Keratinocyte (primary cell): ENCODE results near the gene ACSM2B. TPM values are rescaled to one million over a fixed set of nuclear protein-coding genes. Genes with fewer than 3 reads are reported as not detected.
"Not testable (repeated sequence)": the region's sequence is repeated elsewhere in the genome, so short reads cannot be mapped to it uniquely, and the experiment has no call there.

Experiments
- DNase-seq: peaks from one replicate; pipeline ENCODE4 v3.0.0-alpha.2; 2011; ENCODE audit warnings: low read depth, missing footprints, low spot score
- FAIRE-seq: peaks from 2 replicates; lab custom pipeline; 2011; peaks lifted over from hg19 to GRCh38; lab: Jason Lieb, UNC
- H2AFZ ChIP-seq: 2 replicates; pipeline ENCODE4 v1.6.0; 2012; ENCODE audit warnings: low read length, control low read depth, inconsistent platforms; ENCODE audit not compliant: control insufficient read depth
- H3K27ac ChIP-seq: 2 replicates; pipeline ENCODE4 v1.5.1; 2011; ENCODE audit warnings: low read length; ENCODE audit not compliant: control insufficient read depth, insufficient read depth
- H3K27me3 ChIP-seq: 3 replicates; pipeline ENCODE4 v1.6.0; 2011; ENCODE audit warnings: low read length; ENCODE audit not compliant: control insufficient read depth, insufficient read depth; ENCODE audit errors: extremely low read depth
- H3K36me3 ChIP-seq, 2 experiments: 2 replicates in 1 of 2; 3 replicates in 1 of 2; pipeline ENCODE4 v1.5.1; 2011; ENCODE audit warnings: low read length in 2 of 2, mild to moderate bottlenecking in 1 of 2; ENCODE audit not compliant: control insufficient read depth in 2 of 2, insufficient read depth in 2 of 2; ENCODE audit errors: extremely low read depth in 1 of 2
- H3K4me1 ChIP-seq: 3 replicates; pipeline ENCODE4 v1.5.1; 2011; ENCODE audit warnings: low read length; ENCODE audit not compliant: control insufficient read depth, insufficient read depth; ENCODE audit errors: extremely low read depth
- H3K4me2 ChIP-seq: 3 replicates; pipeline ENCODE4 v1.6.0; 2011; ENCODE audit warnings: low read depth, low read length; ENCODE audit not compliant: control insufficient read depth, insufficient read depth; ENCODE audit errors: extremely low read depth
- H3K4me3 ChIP-seq, 3 experiments: fragments of 200-600 bp in 1 of 3; sonication (generic) in 1 of 3; 2 replicates in 2 of 3; 3 replicates in 1 of 3; pipeline ENCODE4 v1.5.1; 2011 to 2016; ENCODE audit warnings: low read length in 3 of 3, mild to moderate bottlenecking in 3 of 3, control low read depth in 2 of 3, inconsistent platforms in 1 of 3, low read depth in 1 of 3, mixed read lengths in 1 of 3, mixed run types in 1 of 3, moderate library complexity in 1 of 3; ENCODE audit not compliant: control insufficient read depth in 2 of 3, insufficient read depth in 2 of 3; ENCODE audit errors: extremely low read depth in 1 of 3
- H3K79me2 ChIP-seq: 2 replicates; pipeline ENCODE4 v1.6.0; 2012; ENCODE audit warnings: low read length; ENCODE audit not compliant: control insufficient read depth, insufficient read depth
- H3K9ac ChIP-seq: 3 replicates; pipeline ENCODE4 v1.6.0; 2011; ENCODE audit warnings: low read length; ENCODE audit not compliant: control insufficient read depth, insufficient read depth; ENCODE audit errors: extremely low read depth
- H3K9me1 ChIP-seq: 3 replicates; pipeline ENCODE4 v1.6.0; 2011; ENCODE audit warnings: low read length; ENCODE audit not compliant: control insufficient read depth, insufficient read depth; ENCODE audit errors: extremely low read depth
- H3K9me3 ChIP-seq: 2 replicates; pipeline ENCODE4 v1.5.1; 2012; ENCODE audit warnings: low read depth, low read length; ENCODE audit not compliant: control insufficient read depth
- H4K20me1 ChIP-seq: 3 replicates; pipeline ENCODE4 v1.6.0; 2011; ENCODE audit warnings: low read length; ENCODE audit not compliant: control insufficient read depth, insufficient read depth; ENCODE audit errors: extremely low read depth
- EZH2 ChIP-seq: IDR thresholded peaks from one replicate; pipeline ENCODE4 v1.6.1; 2012; ENCODE audit warnings: inconsistent platforms, mild to moderate bottlenecking, low read length, moderate library complexity
- dilution Hi-C: fragments of 300-500 bp; cut with MboI; formaldehyde crosslinking; loops from one replicate; pipeline ENCODE4 v1.7.0; 2020; ENCODE audit warnings: low sequenced_read_pairs; ENCODE audit not compliant: extremely low pct_ligation_motif_present
- polyA plus RNA-seq, 5 experiments: library from polyadenylated mRNA; depleted of rRNA in 3 of 5; stranded (reverse) in 3 of 5; stranded (forward) in 1 of 5; unstranded in 1 of 5; fragments of >200 nt; gene quantifications; 1 replicate in 1 of 5; 2 replicates in 3 of 5; 3 replicates in 1 of 5; pipeline versions ENCODE4 v1.2.1 to v1.2.3, GENCODE V29; 2011 to 2012; ENCODE audit warnings: missing spikeins in 2 of 5, low read depth in 1 of 5, low replicate concordance in 1 of 5
- TF ChIP-seq, protein P1 (sequence below), 3 experiments: IDR thresholded peaks in 1 of 3; conservative IDR thresholded peaks in 1 of 3; optimal IDR thresholded peaks in 1 of 3; 2 replicates in 2 of 3; 3 replicates in 1 of 3; pipeline versions ENCODE3 to v1.5.1; 2011; ENCODE audit warnings: low read length in 3 of 3, mild to moderate bottlenecking in 3 of 3, moderate library complexity in 2 of 3, control low read depth in 1 of 3, inconsistent platforms in 1 of 3; ENCODE audit not compliant: insufficient read depth in 2 of 3; ENCODE audit errors: extremely low read depth in 1 of 3

The ACSM2B gene
- polyA plus RNA-seq, 1 donor (not counting 4 experiments of a cell fraction or from before 2014, with no cell fraction given), result not detected

DNA sequence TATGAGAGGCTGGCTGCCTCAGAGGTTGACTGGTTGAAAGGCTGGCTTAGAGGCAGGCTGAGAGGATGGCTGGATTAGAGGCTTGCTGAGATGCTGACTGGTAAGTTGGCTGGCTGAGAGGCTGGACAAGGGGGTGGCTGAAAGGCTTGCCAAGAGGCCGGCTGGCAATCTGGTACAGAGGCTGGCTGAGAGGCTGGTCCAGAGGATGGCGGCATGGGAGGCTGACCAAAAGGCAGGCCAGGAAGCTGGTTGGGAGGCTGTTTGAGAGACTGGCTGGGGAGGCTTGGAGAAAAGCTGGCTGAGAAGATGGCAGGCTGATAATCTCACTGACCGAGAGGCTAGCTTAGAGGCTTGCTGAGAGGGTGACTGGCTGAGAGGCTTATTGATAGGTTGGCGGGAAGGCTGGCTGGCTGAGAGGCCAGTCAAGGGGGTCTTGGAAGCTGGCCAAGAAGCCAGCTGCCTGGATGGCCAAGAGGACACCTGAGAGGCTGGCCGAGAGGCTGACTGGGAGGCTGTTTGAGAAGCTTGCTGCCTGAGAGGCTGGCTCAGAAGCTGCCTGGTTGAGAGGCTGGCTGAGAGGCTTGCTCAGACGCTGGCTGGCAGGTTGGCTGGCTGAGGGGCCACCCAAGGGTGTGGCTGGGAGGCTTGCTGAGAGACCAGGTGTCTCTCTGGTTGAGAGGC lies 34.2 kb upstream of the ACSM2B start:
- Histone ChIP-seq H3K9ac (no peak overlapping the region), H3K4me2 (no peak overlapping the region), H4K20me1 (no peaks in the 10 kb centered on the region), H3K9me3 (no peaks in the 10 kb centered on the region), H3K9me1 (no peaks in the 10 kb centered on the region), H3K4me1 (no peaks in the 10 kb centered on the region), H3K79me2 (no peaks in the 10 kb centered on the region), H3K4me3 (no peak overlapping the region), H2AFZ (no peak overlapping the region), H3K27me3 (no peaks in the 10 kb centered on the region), H3K36me3 (no peaks in the 10 kb centered on the region), H3K27ac (no peak overlapping the region)
- dilution Hi-C loops, result no loop called here
- FAIRE-seq (no peak), DNase-seq (no peak)
- TF ChIP-seq EZH2, result no peak
- TF ChIP-seq, protein P1, sequence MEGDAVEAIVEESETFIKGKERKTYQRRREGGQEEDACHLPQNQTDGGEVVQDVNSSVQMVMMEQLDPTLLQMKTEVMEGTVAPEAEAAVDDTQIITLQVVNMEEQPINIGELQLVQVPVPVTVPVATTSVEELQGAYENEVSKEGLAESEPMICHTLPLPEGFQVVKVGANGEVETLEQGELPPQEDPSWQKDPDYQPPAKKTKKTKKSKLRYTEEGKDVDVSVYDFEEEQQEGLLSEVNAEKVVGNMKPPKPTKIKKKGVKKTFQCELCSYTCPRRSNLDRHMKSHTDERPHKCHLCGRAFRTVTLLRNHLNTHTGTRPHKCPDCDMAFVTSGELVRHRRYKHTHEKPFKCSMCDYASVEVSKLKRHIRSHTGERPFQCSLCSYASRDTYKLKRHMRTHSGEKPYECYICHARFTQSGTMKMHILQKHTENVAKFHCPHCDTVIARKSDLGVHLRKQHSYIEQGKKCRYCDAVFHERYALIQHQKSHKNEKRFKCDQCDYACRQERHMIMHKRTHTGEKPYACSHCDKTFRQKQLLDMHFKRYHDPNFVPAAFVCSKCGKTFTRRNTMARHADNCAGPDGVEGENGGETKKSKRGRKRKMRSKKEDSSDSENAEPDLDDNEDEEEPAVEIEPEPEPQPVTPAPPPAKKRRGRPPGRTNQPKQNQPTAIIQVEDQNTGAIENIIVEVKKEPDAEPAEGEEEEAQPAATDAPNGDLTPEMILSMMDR (optimal IDR thresholded peaks at IDR 0.05 in 1 of 3, IDR thresholded peaks at IDR 0.05 in 1 of 3, conservative IDR thresholded peaks at IDR 0.05 in 1 of 3; ENCODE audit: extremely low read depth in 1 of 3, insufficient read depth in 2 of 3, low read length in 3 of 3), result no peak

DNA sequence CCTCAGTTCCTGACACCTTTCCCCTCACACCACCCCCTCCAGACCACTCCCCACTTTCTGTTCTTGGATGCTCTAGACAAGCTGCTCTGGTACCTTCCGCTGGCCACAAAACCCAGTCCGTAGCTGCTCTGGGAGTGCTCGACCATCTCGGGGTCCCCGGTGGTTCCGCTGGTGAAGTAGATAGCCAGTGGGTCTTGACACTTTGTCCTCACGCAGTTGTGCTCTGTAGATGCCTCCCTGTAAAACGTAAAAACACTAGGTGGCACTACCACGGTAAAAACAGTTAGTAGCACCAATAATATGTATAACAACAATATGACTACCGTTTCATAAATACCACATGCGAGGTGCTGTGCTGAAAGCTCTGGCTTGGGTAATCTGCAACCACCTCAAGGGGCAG lies 26.0 kb upstream of the ACSM2B start:
- DNase-seq, H3K27ac ChIP-seq, H2AFZ ChIP-seq, H3K27me3 ChIP-seq, H3K9me1 ChIP-seq, H3K9ac ChIP-seq, H3K4me3 ChIP-seq, H3K4me1 ChIP-seq, H4K20me1 ChIP-seq, H3K79me2 ChIP-seq, H3K36me3 ChIP-seq, FAIRE-seq, dilution Hi-C loops, H3K9me3 ChIP-seq, H3K4me2 ChIP-seq: not testable (repeated sequence)
- TF ChIP-seq, protein P1 (optimal IDR thresholded peaks at IDR 0.05 in 1 of 3, IDR thresholded peaks at IDR 0.05 in 1 of 3, conservative IDR thresholded peaks at IDR 0.05 in 1 of 3; ENCODE audit: extremely low read depth in 1 of 3, insufficient read depth in 2 of 3, low read length in 3 of 3), result peak; percentile 6 to 17 (median 7)

DNA sequence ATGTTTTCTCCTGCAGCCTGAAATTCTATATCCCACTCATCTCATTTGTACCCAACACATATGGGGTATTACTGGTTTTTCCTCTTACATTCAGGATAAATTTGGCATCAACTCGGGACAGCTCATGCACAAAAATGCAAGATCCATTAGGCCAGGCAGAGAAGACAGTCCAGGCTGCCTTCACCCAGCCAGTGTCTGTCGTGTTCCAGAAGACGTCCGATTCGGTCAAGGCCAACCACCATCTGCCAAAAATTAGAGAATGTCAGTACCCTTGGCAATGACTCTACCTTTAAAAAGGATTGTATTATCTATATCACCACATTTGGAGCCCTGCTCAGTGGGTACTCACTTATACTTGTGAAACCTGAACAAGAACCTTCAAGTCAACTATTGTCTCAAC lies 23.3 kb upstream of the ACSM2B start:
- H3K4me3 ChIP-seq, H3K9me3 ChIP-seq, H3K79me2 ChIP-seq, H3K27me3 ChIP-seq, H3K4me2 ChIP-seq, H3K27ac ChIP-seq, H3K9ac ChIP-seq, H3K36me3 ChIP-seq, H4K20me1 ChIP-seq, H3K4me1 ChIP-seq, FAIRE-seq, H3K9me1 ChIP-seq, dilution Hi-C loops, DNase-seq, H2AFZ ChIP-seq: not testable (repeated sequence)
